Epithelial cell of proximal tubule (primary cell): ENCODE measurements around the gene BCCIP. TPM values are rescaled to one million over a fixed set of nuclear protein-coding genes. Genes with fewer than 3 reads are reported as not detected.

ENCODE experiments used
- DNase-seq: peaks from one replicate; pipeline ENCODE4 v3.0.0-alpha.2; 2011; ENCODE audit warnings: low read depth
- H3K4me3 ChIP-seq: 2 replicates; pipeline ENCODE4 v1.5.1; 2011; ENCODE audit warnings: low read depth, mild to moderate bottlenecking, low read length
- total RNA-seq: library from RNA; depleted of rRNA; stranded (reverse); fragments of >200 nt; gene quantifications from 2 replicates; pipeline ENCODE4 v1.2.3, GENCODE V29; 2015
- TF ChIP-seq, protein P1 (sequence below): conservative IDR thresholded peaks from 2 replicates; pipeline ENCODE4 v1.5.1; 2012; ENCODE audit warnings: low read depth, mild to moderate bottlenecking, low read length

The BCCIP gene
- total RNA-seq, 1 donor from 2014 or later: 57.2 TPM

DNA sequence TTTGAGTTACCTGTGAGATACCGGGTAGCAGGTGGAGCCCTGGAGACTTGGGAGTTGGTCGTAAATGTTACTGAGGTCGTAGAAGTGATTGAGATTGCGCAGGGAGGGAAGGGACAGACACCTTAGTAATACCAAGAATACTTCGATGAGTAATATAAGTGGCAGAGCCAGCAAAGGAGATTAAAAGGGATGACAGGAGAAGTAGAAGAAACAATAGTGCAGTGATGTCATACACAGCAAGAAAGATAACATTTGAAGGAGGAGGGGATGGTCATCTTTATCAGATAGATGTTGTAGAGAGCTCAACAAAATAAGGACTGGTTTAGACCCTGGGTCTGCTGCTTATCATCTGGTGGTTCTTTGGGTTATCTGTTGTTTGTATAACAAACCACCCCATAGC lies 5.0 kb downstream of the BCCIP start:
- H3K4me3 ChIP-seq: no peak overlapping the region
- TF ChIP-seq, protein P1, sequence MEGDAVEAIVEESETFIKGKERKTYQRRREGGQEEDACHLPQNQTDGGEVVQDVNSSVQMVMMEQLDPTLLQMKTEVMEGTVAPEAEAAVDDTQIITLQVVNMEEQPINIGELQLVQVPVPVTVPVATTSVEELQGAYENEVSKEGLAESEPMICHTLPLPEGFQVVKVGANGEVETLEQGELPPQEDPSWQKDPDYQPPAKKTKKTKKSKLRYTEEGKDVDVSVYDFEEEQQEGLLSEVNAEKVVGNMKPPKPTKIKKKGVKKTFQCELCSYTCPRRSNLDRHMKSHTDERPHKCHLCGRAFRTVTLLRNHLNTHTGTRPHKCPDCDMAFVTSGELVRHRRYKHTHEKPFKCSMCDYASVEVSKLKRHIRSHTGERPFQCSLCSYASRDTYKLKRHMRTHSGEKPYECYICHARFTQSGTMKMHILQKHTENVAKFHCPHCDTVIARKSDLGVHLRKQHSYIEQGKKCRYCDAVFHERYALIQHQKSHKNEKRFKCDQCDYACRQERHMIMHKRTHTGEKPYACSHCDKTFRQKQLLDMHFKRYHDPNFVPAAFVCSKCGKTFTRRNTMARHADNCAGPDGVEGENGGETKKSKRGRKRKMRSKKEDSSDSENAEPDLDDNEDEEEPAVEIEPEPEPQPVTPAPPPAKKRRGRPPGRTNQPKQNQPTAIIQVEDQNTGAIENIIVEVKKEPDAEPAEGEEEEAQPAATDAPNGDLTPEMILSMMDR: no peak
- no peak for DNase-seq

DNA sequence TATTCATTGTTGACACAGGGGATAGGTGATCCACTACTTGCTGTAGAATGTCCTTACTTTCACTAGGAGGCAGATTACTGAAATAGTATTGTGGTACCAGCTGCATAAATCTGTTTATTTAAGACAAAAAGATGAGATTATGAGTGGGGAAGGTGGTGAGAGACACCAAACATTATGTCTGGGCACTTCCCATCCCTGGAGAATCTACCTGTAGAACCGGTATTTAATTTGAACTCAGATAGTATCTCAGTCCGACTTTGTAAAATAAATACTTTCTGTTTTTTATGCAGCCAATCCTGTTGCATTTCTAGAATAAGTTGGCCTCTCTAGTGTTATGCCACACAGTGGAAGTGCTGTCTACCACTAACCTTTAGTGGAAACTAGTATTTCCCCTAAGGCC lies 13.4 kb downstream of the BCCIP start:
- TF ChIP-seq, protein P1: no peak
- DNase-seq: no peak
- no peak overlapping the region for H3K4me3 ChIP-seq

DNA sequence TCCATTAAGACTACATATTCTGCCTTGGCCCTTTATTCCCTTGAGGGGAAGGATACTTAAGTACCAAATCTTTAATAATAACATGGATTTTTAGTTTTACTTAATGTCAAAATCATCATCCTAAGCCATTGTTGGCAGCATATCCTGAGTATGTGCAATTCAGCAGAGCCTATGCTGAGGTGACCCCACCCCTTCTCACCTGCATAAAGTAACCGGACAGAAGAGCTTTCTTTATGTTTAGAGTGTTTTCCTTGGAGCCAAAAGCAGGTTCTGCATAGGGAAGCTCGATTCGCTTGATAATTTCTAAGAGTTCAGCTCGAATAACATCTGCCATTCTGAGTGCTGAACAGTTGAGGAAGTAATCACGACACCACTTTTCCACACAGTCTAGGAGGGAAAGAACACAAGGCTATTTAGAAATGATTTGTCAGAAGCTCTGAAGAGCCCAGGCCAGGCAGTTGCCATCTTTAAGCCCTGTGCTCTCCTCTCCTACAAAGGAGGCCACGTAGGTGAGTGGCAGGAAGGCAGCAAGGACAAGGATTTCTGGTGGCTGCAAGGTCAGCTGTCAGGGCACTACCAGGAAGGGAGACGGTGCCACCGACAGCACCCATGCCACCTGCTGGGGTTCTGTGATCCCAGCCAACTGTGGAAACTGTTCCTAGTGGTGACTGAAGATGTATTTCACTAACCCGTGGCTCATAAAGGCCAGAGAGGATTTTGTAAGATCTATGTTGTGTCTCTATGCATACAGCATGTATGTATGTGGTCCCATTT lies 15.6 kb downstream of the BCCIP start:
- TF ChIP-seq, protein P1: no peak

DNA sequence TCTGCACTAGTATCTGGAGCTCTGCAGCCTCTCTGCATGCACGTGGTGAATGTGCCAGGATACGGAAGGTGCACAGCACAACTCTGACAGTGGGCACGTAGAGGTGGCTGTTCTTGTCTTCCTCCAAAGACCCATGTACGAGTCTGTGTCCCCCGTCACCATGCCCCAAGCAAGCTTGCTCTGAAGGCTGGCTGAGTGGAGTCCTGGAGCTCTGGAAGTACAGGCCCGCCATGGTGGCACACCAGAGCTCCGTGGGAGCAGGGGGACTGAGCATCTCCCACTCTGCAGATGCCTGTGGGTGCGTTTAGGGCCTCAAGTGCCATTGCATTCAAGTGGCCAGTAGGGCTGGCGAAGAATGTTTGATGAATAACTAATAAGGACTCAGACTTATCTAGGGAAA lies 17.1 kb downstream of the BCCIP start:
- TF ChIP-seq, protein P1: no peak
- H3K4me3 ChIP-seq: no peak overlapping the region
- no peak for DNase-seq

More for the DNA sequence above, 15.6 kb downstream of the BCCIP start:
- DNase-seq: no peak
- H3K4me3 ChIP-seq: no peak overlapping the region

DNA sequence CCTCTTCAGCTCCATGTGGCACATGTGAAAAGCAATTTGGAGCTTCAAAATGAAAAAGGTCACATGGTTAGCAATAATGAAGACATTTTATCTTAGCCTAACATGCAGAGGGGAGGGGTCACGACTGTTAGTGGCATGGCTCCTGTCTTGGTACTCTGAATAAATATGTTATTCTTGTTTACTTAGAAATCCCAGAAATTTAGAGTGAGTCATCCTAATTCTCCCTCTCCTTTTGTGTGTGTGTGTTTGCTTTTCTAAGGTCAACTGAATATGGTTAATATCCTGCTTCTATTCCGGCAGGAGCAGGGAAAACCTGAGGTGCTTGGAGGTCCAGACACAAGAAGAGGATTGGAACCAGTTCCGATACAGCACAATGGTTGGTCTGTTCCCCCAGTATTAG lies 17.6 kb downstream of the BCCIP start:
- H3K4me3 ChIP-seq: no peak overlapping the region
- TF ChIP-seq, protein P1: no peak
- no peak for DNase-seq

DNA sequence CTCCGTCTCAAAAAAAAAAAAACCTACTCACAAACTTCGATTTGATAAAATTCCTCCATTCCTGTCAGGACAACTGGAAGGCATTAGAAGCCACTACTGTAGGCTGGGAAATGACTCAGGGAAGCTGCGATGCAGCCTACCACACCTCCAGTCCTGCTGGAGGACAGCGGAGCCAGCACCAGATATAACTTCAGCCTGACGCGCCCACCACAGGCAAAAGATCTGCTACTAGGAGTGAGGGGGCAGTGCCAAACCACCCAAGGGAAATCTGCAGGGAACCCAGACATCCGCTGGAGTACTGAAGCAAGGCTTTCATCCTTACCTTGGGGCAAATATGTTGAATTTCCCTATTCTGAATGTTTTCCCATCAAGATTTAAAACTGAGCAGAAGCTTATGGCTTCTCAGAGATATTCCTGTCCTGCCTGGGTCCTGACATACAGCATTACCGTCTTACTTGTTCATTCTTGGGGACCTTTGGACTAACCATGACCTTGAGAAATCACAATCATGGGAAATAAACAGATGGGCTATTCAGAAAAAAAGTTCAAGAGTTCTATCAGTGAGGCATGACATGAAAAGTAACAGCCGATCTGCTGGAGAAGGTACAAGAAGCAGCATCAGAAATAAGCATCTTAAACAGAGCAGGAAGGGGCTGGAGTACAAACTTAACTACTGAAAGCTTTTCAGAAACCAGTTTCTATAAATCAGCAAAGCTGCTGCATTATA lies 20.4 kb downstream of the BCCIP start:
- H3K4me3 ChIP-seq: no peak overlapping the region
- no peak for DNase-seq
- TF ChIP-seq, protein P1: no peak

DNA sequence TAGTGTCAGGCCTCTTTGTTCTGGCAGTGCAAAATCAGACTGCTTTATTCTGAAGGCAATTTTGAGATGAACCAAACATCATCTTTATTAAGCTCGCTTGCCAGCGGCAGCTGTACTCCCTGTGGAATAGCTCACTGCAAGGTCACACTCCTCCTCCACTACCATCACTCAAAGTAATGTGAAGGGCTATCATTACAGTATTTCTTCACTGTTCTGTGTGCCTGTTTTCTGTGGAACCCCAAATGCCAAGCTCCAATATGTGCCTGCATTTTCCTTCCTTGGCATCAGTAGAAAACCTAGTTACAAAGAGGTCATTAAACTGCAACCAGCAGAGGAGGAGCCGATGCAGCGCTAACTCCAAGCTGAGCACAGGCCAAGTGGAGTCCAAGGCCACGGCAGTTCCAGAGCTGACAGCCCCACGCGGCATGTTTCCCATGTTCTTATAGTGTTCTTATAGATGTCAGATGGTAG lies 21.4 kb downstream of the BCCIP start:
- DNase-seq: no peak
- TF ChIP-seq, protein P1: no peak
- no peak overlapping the region for H3K4me3 ChIP-seq
